Panc1 (cell line): ENCODE results near the gene GNRH2. TPM values are rescaled to one million over a fixed set of nuclear protein-coding genes. Genes with fewer than 3 reads are reported as not detected.

Source experiments
- ATAC-seq: fragments of 200-7000 bp; cut with Tn5 transposase; 2 replicates; pipeline ENCODE4 v1.9.1; 2020; ENCODE audit warnings: mild to moderate bottlenecking, moderate library complexity
- BruUV-seq: library from RNA; stranded (reverse); fragments of 400-500 nt; replicated peaks from 2 replicates; lab custom pipeline; 2021; lab: Mats Ljungman, UMichigan
- CTCF ChIA-PET: fragments of 300-600 bp; sonication (Branson Sonifier 250); formaldehyde crosslinking; loops from one replicate; lab custom pipeline; 2022; ENCODE audit warnings: antibody characterized with exemption; lab: Charles Lee
- POLR2A ChIA-PET: fragments of 300-600 bp; sonication (Branson Sonifier 250); formaldehyde crosslinking; loops from one replicate; lab custom pipeline; 2022; ENCODE audit warnings: antibody characterized with exemption; lab: Charles Lee
- DNase-seq: peaks from one replicate; pipeline ENCODE4 v3.0.0-alpha.2; 2010; ENCODE audit warnings: low read depth, low spot score
- H3K27ac ChIP-seq: 2 replicates; pipeline ENCODE4 v1.5.1; 2011; ENCODE audit warnings: mild to moderate bottlenecking, low read length, inconsistent platforms
- H3K27me3 ChIP-seq: fragments of 200-500 bp; sonication (Bioruptor generic); 2 replicates; pipeline ENCODE4 v1.6.0; 2014; ENCODE audit warnings: low read length, inconsistent platforms; ENCODE audit not compliant: control insufficient read depth, insufficient read depth
- H3K36me3 ChIP-seq: fragments of 200-500 bp; sonication (Bioruptor generic); 2 replicates; pipeline ENCODE4 v1.5.1; 2014; ENCODE audit warnings: inconsistent platforms, mild to moderate bottlenecking, low read length, moderate library complexity; ENCODE audit not compliant: control insufficient read depth, insufficient read depth
- H3K4me1 ChIP-seq: 2 replicates; pipeline ENCODE4 v1.5.1; 2011; ENCODE audit warnings: inconsistent platforms, mild to moderate bottlenecking, low read length, moderate library complexity; ENCODE audit not compliant: control insufficient read depth, insufficient read depth
- H3K4me3 ChIP-seq, 2 experiments: 2 replicates each; pipeline ENCODE4 v1.5.1; 2011 to 2012; ENCODE audit warnings: low read depth in 2 of 2, low read length in 2 of 2, mild to moderate bottlenecking in 2 of 2, inconsistent platforms in 1 of 2, moderate library complexity in 1 of 2
- H3K9me3 ChIP-seq: fragments of 200-500 bp; sonication (Bioruptor generic); 2 replicates; pipeline ENCODE4 v1.5.1; 2014; ENCODE audit warnings: low read depth, mild to moderate bottlenecking, inconsistent platforms, low read length, moderate library complexity; ENCODE audit not compliant: control insufficient read depth, insufficient read depth
- POLR2AphosphoS5 ChIP-seq: IDR thresholded peaks from 2 replicates; pipeline ENCODE4 v1.6.1; 2012; ENCODE audit warnings: mild to moderate bottlenecking, low read depth, low read length, moderate library complexity
- REST ChIP-seq, 2 experiments: IDR thresholded peaks; 2 replicates each; pipeline ENCODE4 v1.6.1; 2011 to 2012; ENCODE audit warnings: low read depth in 2 of 2, control low read depth in 1 of 2, low read length in 1 of 2, mild to moderate bottlenecking in 1 of 2, moderate library complexity in 1 of 2; ENCODE audit not compliant: insufficient read depth in 1 of 2
- SIN3A ChIP-seq: IDR thresholded peaks from 2 replicates; pipeline ENCODE4 v1.6.1; 2012; ENCODE audit warnings: low read depth, mild to moderate bottlenecking, low read length, moderate library complexity, borderline replicate concordance; ENCODE audit not compliant: insufficient read depth
- TCF7L2 ChIP-seq: IDR thresholded peaks from 2 replicates; pipeline ENCODE4 v1.6.1; 2011; ENCODE audit warnings: mild to moderate bottlenecking, low read depth, low read length, inconsistent platforms
- in situ Hi-C: cut with HindIII; loops from 2 replicates; pipeline ENCODE4 v1.10.0; 2016; ENCODE audit warnings: low sequenced_read_pairs, low pct_unique_long_range_greater_than_20kb
- intact Hi-C: fragments of 100-400 bp; cut with micrococcal nuclease; formaldehyde crosslinking; loops from one replicate; pipeline ENCODE4 v1.10.0; 2022; ENCODE audit not compliant: unreplicated experiment
- total RNA-seq: library from RNA; stranded (reverse); gene quantifications from one replicate; pipeline ENCODE4 v1.2.1, GENCODE V29; 2021; ENCODE audit not compliant: unreplicated experiment
- TF ChIP-seq, protein P1 (sequence below): fragments of 450-650 bp; IDR thresholded peaks from 2 replicates; pipeline ENCODE4 v1.5.1; 2017; ENCODE audit warnings: mild to moderate bottlenecking

Gene GNRH2
- total RNA-seq, 1 experiment from 2014 or later, result 0.49 TPM

- POLR2A ChIA-PET, result no interaction called here
- Histone ChIP-seq H3K4me3 (no peak overlapping the region), H3K36me3 (peaks cover 6% of the 10 kb centered on the region; the same call in 1 of the 2 replicates), H3K27ac (no peak overlapping the region), H3K4me1 (no peaks in the 10 kb centered on the region), H3K27me3 (no peaks in the 10 kb centered on the region), H3K9me3 (no peaks in the 10 kb centered on the region)
- ATAC-seq (no peak), DNase-seq (no peak)
- BruUV-seq, result no TSS peak
- intact Hi-C loops, result no loop called here
- TF ChIP-seq, protein P1, sequence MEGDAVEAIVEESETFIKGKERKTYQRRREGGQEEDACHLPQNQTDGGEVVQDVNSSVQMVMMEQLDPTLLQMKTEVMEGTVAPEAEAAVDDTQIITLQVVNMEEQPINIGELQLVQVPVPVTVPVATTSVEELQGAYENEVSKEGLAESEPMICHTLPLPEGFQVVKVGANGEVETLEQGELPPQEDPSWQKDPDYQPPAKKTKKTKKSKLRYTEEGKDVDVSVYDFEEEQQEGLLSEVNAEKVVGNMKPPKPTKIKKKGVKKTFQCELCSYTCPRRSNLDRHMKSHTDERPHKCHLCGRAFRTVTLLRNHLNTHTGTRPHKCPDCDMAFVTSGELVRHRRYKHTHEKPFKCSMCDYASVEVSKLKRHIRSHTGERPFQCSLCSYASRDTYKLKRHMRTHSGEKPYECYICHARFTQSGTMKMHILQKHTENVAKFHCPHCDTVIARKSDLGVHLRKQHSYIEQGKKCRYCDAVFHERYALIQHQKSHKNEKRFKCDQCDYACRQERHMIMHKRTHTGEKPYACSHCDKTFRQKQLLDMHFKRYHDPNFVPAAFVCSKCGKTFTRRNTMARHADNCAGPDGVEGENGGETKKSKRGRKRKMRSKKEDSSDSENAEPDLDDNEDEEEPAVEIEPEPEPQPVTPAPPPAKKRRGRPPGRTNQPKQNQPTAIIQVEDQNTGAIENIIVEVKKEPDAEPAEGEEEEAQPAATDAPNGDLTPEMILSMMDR, result no peak
- TF ChIP-seq REST (IDR thresholded peaks at IDR 0.05; ENCODE audit: insufficient read depth in 1 of 2, low read depth in 2 of 2, low read length in 1 of 2) (no peak), TCF7L2 (no peak), POLR2AphosphoS5 (no peak), SIN3A (no peak)
- CTCF ChIA-PET, result no interaction called here
- in situ Hi-C loops, result no loop called here
These were observed 31.7 kb upstream of the GNRH2 start for GRCh38 chr20:3011752-3012151.

DNA sequence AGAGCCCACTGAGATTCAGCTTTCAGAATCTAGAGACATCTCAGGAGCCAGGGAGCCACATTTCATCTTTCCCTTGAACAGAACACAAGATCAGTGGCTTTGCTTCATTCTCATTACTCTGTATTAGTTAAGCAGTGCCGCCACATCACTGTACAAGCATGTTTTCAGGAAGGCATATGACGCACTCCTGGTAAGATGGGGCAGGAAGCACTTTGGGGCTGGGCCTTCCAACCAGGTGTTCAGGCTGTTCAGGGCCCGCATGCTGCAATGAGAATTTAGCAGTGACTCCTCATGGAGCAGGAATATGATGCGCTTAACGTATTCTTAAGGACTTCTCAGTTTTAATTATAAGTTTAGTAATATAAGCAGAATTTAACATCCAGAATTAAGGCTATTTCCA is 29.7 kb upstream of the GNRH2 start:
- DNase-seq (no peak), ATAC-seq (no peak)
- intact Hi-C loops (no loop called here), in situ Hi-C loops (no loop called here)
- no peak overlapping the region for H3K27ac ChIP-seq
- H3K4me1 ChIP-seq, result no peaks in the 10 kb centered on the region
- no peaks in the 10 kb centered on the region for H3K9me3 ChIP-seq
- H3K27me3 ChIP-seq, result no peaks in the 10 kb centered on the region
- TF ChIP-seq REST (IDR thresholded peaks at IDR 0.05; ENCODE audit: insufficient read depth in 1 of 2, low read depth in 2 of 2, low read length in 1 of 2) (no peak), SIN3A (no peak), TCF7L2 (no peak)
- H3K36me3 ChIP-seq, result peaks cover 4% of the 10 kb centered on the region; the same call in 1 of the 2 replicates
- H3K4me3 ChIP-seq, result no peak overlapping the region
- BruUV-seq, result no TSS peak
- POLR2A ChIA-PET, result no interaction called here
- CTCF ChIA-PET, result no interaction called here
